ENCODE data around the gene MMP25. TPM values are rescaled to one million over a fixed set of nuclear protein-coding genes. Genes with fewer than 3 reads are reported as not detected.
A peak's percentile ranks its signal among the peaks of the same experiment; 100 is the strongest.

The MMP25 gene
- total and polyA plus RNA-seq, 9 of the 15 experiments (the other 6 are each of a cell fraction or from before 2014, with no cell fraction given), result 0.03 to 0.04 TPM; not detected in 7

DNA sequence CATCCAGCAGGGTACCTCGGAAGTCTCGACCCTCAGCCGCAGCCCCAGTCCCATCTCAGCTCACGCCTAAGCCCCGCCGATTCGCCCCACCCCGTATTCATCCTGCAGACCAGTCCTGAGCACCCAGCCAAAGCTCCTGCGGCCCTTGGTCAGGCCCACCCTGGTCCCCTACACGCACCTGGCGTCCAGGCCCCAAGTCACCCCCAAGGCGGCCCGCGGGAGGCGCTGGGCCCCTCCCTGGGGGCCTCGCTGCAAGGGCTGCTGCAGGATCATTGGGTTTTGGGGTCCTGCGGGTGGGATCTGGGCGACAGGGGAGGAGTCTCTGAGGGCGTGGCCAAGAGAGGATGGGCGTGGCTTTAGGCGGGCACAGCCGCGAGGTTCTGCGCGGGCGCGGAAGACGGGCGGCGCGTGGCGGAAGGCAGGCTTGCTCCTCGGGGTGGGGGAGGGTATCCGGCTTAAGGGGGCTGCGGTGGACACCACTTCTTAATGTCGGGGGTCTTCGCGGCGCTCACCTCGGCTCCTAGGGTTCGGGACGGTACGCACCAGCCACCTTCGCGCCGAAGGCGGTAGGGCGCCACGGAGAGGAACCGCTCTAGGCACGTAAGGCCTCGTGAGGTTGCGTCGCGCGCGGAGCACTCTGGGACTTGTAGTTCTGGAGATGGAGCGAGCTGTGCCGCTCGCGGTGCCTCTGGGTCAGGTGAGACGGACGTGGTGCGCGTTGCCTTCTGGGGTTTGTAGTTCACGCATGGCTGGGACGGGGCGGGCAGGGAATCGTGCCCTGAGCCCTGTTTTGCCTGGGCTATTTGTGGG is 22.5 kb upstream of the MMP25 start, which contains the start of the genes HCFC1R1 and THOC6 (continued):
- TF ChIP-seq, protein P1, sequence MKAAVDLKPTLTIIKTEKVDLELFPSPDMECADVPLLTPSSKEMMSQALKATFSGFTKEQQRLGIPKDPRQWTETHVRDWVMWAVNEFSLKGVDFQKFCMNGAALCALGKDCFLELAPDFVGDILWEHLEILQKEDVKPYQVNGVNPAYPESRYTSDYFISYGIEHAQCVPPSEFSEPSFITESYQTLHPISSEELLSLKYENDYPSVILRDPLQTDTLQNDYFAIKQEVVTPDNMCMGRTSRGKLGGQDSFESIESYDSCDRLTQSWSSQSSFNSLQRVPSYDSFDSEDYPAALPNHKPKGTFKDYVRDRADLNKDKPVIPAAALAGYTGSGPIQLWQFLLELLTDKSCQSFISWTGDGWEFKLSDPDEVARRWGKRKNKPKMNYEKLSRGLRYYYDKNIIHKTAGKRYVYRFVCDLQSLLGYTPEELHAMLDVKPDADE (conservative IDR thresholded peaks at IDR 0.05; ENCODE audit: control insufficient read depth, low read depth, low read length), result peak; percentile 99
- 0 out of 2 replicates have a peak, but pooled peaks have one; percentile 56 for TF ChIP-seq ZNF445 (CRISPR knock-in tag; IDR thresholded peaks at IDR 0.05; ENCODE audit: low read depth)
- TF ChIP-seq NEUROD1 (IDR thresholded peaks at IDR 0.05; ENCODE audit: borderline replicate concordance, low read depth, low read length, partially characterized antibody), result peak; percentile 47
- TF ChIP-seq NFE2L1 (tag; IDR thresholded peaks at IDR 0.05; ENCODE audit: borderline replicate concordance, low read depth), result no peak
- TF ChIP-seq ZNF785 (CRISPR knock-in tag; IDR thresholded peaks at IDR 0.05), result no peak
- TF ChIP-seq YY1 (IDR thresholded peaks at IDR 0.05; ENCODE audit: borderline replicate concordance in 1 of 3, control insufficient read depth in 1 of 3, extremely low read depth in 1 of 3, insufficient read depth in 3 of 3, insufficient read length in 1 of 3, insufficient replicate concordance in 2 of 3, low read depth in 1 of 3, low read length in 2 of 3), result peak in 2 of 3 experiments; percentile 42 to 61
- peak; percentile 83 for TF ChIP-seq GABPA (tag; conservative IDR thresholded peaks at IDR 0.05; ENCODE audit: low read depth)
- TF ChIP-seq ZNF174 (CRISPR knock-in tag; IDR thresholded peaks at IDR 0.05), result no peak
- TF ChIP-seq YBX1 (IDR thresholded peaks at IDR 0.05), result no peak
- TF ChIP-seq XRCC5 (IDR thresholded peaks at IDR 0.05; ENCODE audit: low read depth, low read length), result no peak
- TF ChIP-seq RNF2 (IDR thresholded peaks at IDR 0.05), result peak; percentile 76; the same call in 1 of the 2 replicates
- TF ChIP-seq, protein P2, sequence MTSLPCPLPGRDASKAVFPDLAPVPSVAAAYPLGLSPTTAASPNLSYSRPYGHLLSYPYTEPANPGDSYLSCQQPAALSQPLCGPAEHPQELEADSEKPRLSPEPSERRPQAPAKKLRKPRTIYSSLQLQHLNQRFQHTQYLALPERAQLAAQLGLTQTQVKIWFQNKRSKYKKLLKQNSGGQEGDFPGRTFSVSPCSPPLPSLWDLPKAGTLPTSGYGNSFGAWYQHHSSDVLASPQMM (CRISPR knock-in tag; IDR thresholded peaks at IDR 0.05), result no peak
- peak; percentile 87 for TF ChIP-seq MBD2 (IDR thresholded peaks at IDR 0.05; ENCODE audit: borderline replicate concordance, low read depth)
- TF ChIP-seq POLR2G (IDR thresholded peaks at IDR 0.05; ENCODE audit: low read depth, low read length), result peak; percentile 96
- TF ChIP-seq, protein P3, sequence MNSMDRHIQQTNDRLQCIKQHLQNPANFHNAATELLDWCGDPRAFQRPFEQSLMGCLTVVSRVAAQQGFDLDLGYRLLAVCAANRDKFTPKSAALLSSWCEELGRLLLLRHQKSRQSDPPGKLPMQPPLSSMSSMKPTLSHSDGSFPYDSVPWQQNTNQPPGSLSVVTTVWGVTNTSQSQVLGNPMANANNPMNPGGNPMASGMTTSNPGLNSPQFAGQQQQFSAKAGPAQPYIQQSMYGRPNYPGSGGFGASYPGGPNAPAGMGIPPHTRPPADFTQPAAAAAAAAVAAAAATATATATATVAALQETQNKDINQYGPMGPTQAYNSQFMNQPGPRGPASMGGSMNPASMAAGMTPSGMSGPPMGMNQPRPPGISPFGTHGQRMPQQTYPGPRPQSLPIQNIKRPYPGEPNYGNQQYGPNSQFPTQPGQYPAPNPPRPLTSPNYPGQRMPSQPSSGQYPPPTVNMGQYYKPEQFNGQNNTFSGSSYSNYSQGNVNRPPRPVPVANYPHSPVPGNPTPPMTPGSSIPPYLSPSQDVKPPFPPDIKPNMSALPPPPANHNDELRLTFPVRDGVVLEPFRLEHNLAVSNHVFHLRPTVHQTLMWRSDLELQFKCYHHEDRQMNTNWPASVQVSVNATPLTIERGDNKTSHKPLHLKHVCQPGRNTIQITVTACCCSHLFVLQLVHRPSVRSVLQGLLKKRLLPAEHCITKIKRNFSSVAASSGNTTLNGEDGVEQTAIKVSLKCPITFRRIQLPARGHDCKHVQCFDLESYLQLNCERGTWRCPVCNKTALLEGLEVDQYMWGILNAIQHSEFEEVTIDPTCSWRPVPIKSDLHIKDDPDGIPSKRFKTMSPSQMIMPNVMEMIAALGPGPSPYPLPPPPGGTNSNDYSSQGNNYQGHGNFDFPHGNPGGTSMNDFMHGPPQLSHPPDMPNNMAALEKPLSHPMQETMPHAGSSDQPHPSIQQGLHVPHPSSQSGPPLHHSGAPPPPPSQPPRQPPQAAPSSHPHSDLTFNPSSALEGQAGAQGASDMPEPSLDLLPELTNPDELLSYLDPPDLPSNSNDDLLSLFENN (IDR thresholded peaks at IDR 0.05; ENCODE audit: low read depth in 2 of 2, low read length in 2 of 2), result peak in 1 of 2 experiments; percentile 56; a peak in 1 of 4 replicates
- TF ChIP-seq, protein P4, sequence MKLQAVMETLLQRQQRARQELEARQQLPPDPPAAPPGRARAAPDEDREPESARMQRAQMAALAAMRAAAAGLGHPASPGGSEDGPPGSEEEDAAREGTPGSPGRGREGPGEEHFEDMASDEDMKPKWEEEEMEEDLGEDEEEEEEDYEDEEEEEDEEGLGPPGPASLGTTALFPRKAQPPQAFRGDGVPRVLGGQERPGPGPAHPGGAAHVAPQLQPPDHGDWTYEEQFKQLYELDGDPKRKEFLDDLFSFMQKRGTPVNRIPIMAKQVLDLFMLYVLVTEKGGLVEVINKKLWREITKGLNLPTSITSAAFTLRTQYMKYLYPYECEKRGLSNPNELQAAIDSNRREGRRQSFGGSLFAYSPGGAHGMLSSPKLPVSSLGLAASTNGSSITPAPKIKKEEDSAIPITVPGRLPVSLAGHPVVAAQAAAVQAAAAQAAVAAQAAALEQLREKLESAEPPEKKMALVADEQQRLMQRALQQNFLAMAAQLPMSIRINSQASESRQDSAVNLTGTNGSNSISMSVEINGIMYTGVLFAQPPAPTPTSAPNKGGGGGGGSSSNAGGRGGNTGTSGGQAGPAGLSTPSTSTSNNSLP (IDR thresholded peaks at IDR 0.05; ENCODE audit: borderline replicate concordance, low read depth, low read length), result no peak
- TF ChIP-seq, protein P5, sequence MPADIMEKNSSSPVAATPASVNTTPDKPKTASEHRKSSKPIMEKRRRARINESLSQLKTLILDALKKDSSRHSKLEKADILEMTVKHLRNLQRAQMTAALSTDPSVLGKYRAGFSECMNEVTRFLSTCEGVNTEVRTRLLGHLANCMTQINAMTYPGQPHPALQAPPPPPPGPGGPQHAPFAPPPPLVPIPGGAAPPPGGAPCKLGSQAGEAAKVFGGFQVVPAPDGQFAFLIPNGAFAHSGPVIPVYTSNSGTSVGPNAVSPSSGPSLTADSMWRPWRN (IDR thresholded peaks at IDR 0.05; ENCODE audit: low read depth), result peak; percentile 82
- TF ChIP-seq ZNF384 (IDR thresholded peaks at IDR 0.05; ENCODE audit: low read depth, low read length), result peak; percentile 56; the same call in 1 of the 2 replicates

Measured in K562 (cell line).